ENCODE results near the gene SGPL1. TPM values are rescaled to one million over a fixed set of nuclear protein-coding genes. Genes with fewer than 3 reads are reported as not detected.
"Not testable (repeated sequence)": the region's sequence is repeated elsewhere in the genome, so short reads cannot be mapped to it uniquely, and the experiment has no call there.

The SGPL1 gene
- polyA plus RNA-seq, 1 donor from 2014 or later = 33.4 TPM

GRCh38 chr10:70918851-70919530 is 103.2 kb downstream of the SGPL1 start:
- Histone ChIP-seq H3K27ac (ENCODE audit: low read length) (no peak overlapping the region), H3K4me3 (ENCODE audit: low read length) (no peak overlapping the region), H3F3A (ENCODE audit: insufficient read depth, low read length, poor library complexity, severe bottlenecking) (no peaks in the 10 kb centered on the region)

GRCh38 chr10:70919906-70920305 is 104.2 kb downstream of the SGPL1 start:
- not testable (repeated sequence) for H4K20me1 ChIP-seq (ENCODE audit: insufficient read depth); H3K27me3 ChIP-seq (ENCODE audit: insufficient read depth, low read depth, low read length); H3K9ac ChIP-seq (ENCODE audit: low read length); H3K9me2 ChIP-seq (ENCODE audit: insufficient read depth, low read length); H3K4me2 ChIP-seq (ENCODE audit: low read length); H3F3A ChIP-seq (ENCODE audit: insufficient read depth, low read length, poor library complexity, severe bottlenecking); H3K36me3 ChIP-seq (ENCODE audit: insufficient read depth, low read length); H3K4me3 ChIP-seq (ENCODE audit: low read length); H3K9me3 ChIP-seq (ENCODE audit: low read length); H3K79me2 ChIP-seq (replicated peaks; ENCODE audit: insufficient read depth, low read length); H2AFZ ChIP-seq (ENCODE audit: low read depth, low read length); H3K27ac ChIP-seq (ENCODE audit: low read length)

More at GRCh38 chr10:70918851-70919530, 103.2 kb downstream of the SGPL1 start:
- Histone ChIP-seq H3K36me3 (ENCODE audit: insufficient read depth, low read length) (no peaks in the 10 kb centered on the region), H3K4me2 (ENCODE audit: low read length) (no peak overlapping the region), H2AFZ (ENCODE audit: low read depth, low read length) (no peak overlapping the region), H3K9me2 (ENCODE audit: insufficient read depth, low read length) (no peaks in the 10 kb centered on the region), H3K9me3 (ENCODE audit: low read length) (no peaks in the 10 kb centered on the region), H4K20me1 (ENCODE audit: insufficient read depth) (no peaks in the 10 kb centered on the region), H3K9ac (ENCODE audit: low read length) (no peak overlapping the region), H3K27me3 (ENCODE audit: insufficient read depth, low read depth, low read length) (no peaks in the 10 kb centered on the region), H3K79me2 (replicated peaks; ENCODE audit: insufficient read depth, low read length) (no peaks in the 10 kb centered on the region)
- no peak for TF ChIP-seq TAF1 (IDR thresholded peaks at IDR 0.05; ENCODE audit: low read depth)
- no peak for TF ChIP-seq MXI1 (conservative IDR thresholded peaks at IDR 0.05; ENCODE audit: poor library complexity, severe bottlenecking)
- TF ChIP-seq RAD21 (conservative IDR thresholded peaks at IDR 0.05) = no peak
- no peak for TF ChIP-seq CTCF (IDR thresholded peaks at IDR 0.05; ENCODE audit: poor library complexity, severe bottlenecking)

GRCh38 chr10:70920519-70920918 is 104.8 kb downstream of the SGPL1 start:
- Histone ChIP-seq H3K9ac (ENCODE audit: low read length) (no peak overlapping the region), H3K79me2 (replicated peaks; ENCODE audit: insufficient read depth, low read length) (no peaks in the 10 kb centered on the region), H3K4me2 (ENCODE audit: low read length) (no peak overlapping the region), H3K27me3 (ENCODE audit: insufficient read depth, low read depth, low read length) (no peaks in the 10 kb centered on the region), H3K4me3 (ENCODE audit: low read length) (no peak overlapping the region), H3K27ac (ENCODE audit: low read length) (no peak overlapping the region), H2AFZ (ENCODE audit: low read depth, low read length) (no peak overlapping the region), H3K9me3 (ENCODE audit: low read length) (no peaks in the 10 kb centered on the region), H3K36me3 (ENCODE audit: insufficient read depth, low read length) (no peaks in the 10 kb centered on the region), H3K9me2 (ENCODE audit: insufficient read depth, low read length) (no peaks in the 10 kb centered on the region), H3F3A (ENCODE audit: insufficient read depth, low read length, poor library complexity, severe bottlenecking) (no peaks in the 10 kb centered on the region), H4K20me1 (ENCODE audit: insufficient read depth) (no peaks in the 10 kb centered on the region)
- TF ChIP-seq EZH2 (IDR thresholded peaks at IDR 0.05; ENCODE audit: borderline replicate concordance, insufficient read depth, low read length, poor library complexity, severe bottlenecking) = no peak
- no peak for TF ChIP-seq RAD21 (conservative IDR thresholded peaks at IDR 0.05)
- no peak for TF ChIP-seq TAF1 (IDR thresholded peaks at IDR 0.05; ENCODE audit: low read depth)
- TF ChIP-seq SMC3 (conservative IDR thresholded peaks at IDR 0.05; ENCODE audit: poor library complexity) = no peak
- no peak for TF ChIP-seq MXI1 (conservative IDR thresholded peaks at IDR 0.05; ENCODE audit: poor library complexity, severe bottlenecking)
- TF ChIP-seq EP300 (conservative IDR thresholded peaks at IDR 0.05; ENCODE audit: poor library complexity, severe bottlenecking) = no peak

All from neural cell (in vitro differentiated cells).